ENCODE measurements around the gene SLC8A3. TPM values are rescaled to one million over a fixed set of nuclear protein-coding genes. Genes with fewer than 3 reads are reported as not detected.

SLC8A3 gene
- total RNA-seq, 4 donors from 2014 or later = 0.21 to 0.76 TPM; not detected in 2

- Histone ChIP-seq H3K27me3 (no peaks in the 10 kb centered on the region), H3K27ac (no peak overlapping the region), H3K4me1 (no peaks in the 10 kb centered on the region), H3K4me3 (no peak overlapping the region), H3K36me3 (no peaks in the 10 kb centered on the region), H3K9me3 (no peaks in the 10 kb centered on the region)
- WGBS = 76% methylated on average over 8 of the region's 8 CpGs
- no peak for TF ChIP-seq POLR2A (IDR thresholded peaks at IDR 0.05)
- TF ChIP-seq CTCF (IDR thresholded peaks at IDR 0.05) = no peak
- TF ChIP-seq POLR2AphosphoS5 (IDR thresholded peaks at IDR 0.05) = no peak
- no peak for TF ChIP-seq EP300 (IDR thresholded peaks at IDR 0.05)
- no peak for DNase-seq (ENCODE audit: low spot score in 2 of 2)
Measured at GRCh38 chr14:70171726-70172125, 17.0 kb downstream of the SLC8A3 start.

GRCh38 chr14:70170976-70171375 is 17.8 kb downstream of the SLC8A3 start:
- H3K4me1 ChIP-seq = no peaks in the 10 kb centered on the region
- no peak for DNase-seq (ENCODE audit: low spot score in 2 of 2)
- H3K9me3 ChIP-seq = no peaks in the 10 kb centered on the region
- WGBS = 84% methylated on average over 4 of the region's 4 CpGs
- H3K4me3 ChIP-seq = no peak overlapping the region
- H3K36me3 ChIP-seq = no peaks in the 10 kb centered on the region
- no peak overlapping the region for H3K27ac ChIP-seq
- TF ChIP-seq CTCF (IDR thresholded peaks at IDR 0.05) (no peak), EP300 (IDR thresholded peaks at IDR 0.05) (no peak), POLR2A (IDR thresholded peaks at IDR 0.05) (no peak), POLR2AphosphoS5 (IDR thresholded peaks at IDR 0.05) (no peak)
- no peaks in the 10 kb centered on the region for H3K27me3 ChIP-seq

GRCh38 chr14:70168406-70168805 is 20.3 kb downstream of the SLC8A3 start:
- Histone ChIP-seq H3K36me3 (no peaks in the 10 kb centered on the region), H3K27me3 (no peaks in the 10 kb centered on the region), H3K4me1 (no peaks in the 10 kb centered on the region), H3K9me3 (no peaks in the 10 kb centered on the region), H3K27ac (no peak overlapping the region), H3K4me3 (no peak overlapping the region)
- DNase-seq (ENCODE audit: low spot score in 2 of 2) = no peak
- 84% methylated on average over 4 of the region's 4 CpGs for WGBS
- no peak for TF ChIP-seq POLR2AphosphoS5 (IDR thresholded peaks at IDR 0.05)
- TF ChIP-seq POLR2A (IDR thresholded peaks at IDR 0.05) = no peak
- TF ChIP-seq EP300 (IDR thresholded peaks at IDR 0.05) = no peak
- TF ChIP-seq CTCF (IDR thresholded peaks at IDR 0.05) = no peak

- 96% methylated on average over 9 of the region's 9 CpGs for WGBS
- Histone ChIP-seq H3K27me3 (no peaks in the 10 kb centered on the region), H3K27ac (no peak overlapping the region), H3K4me1 (no peaks in the 10 kb centered on the region), H3K9me3 (no peaks in the 10 kb centered on the region), H3K4me3 (no peak overlapping the region), H3K36me3 (no peaks in the 10 kb centered on the region)
- no peak for DNase-seq (ENCODE audit: low spot score in 2 of 2)
- TF ChIP-seq POLR2AphosphoS5 (IDR thresholded peaks at IDR 0.05) (no peak), POLR2A (IDR thresholded peaks at IDR 0.05) (no peak), CTCF (IDR thresholded peaks at IDR 0.05) (no peak), EP300 (IDR thresholded peaks at IDR 0.05) (no peak)
Measured at GRCh38 chr14:70166530-70167203, 22.1 kb downstream of the SLC8A3 start.

GRCh38 chr14:70162358-70162757 is 26.4 kb downstream of the SLC8A3 start:
- TF ChIP-seq POLR2A (IDR thresholded peaks at IDR 0.05) = no peak
- TF ChIP-seq EP300 (IDR thresholded peaks at IDR 0.05) = no peak
- TF ChIP-seq POLR2AphosphoS5 (IDR thresholded peaks at IDR 0.05) = no peak
- TF ChIP-seq CTCF (IDR thresholded peaks at IDR 0.05) = no peak
- no peak overlapping the region for H3K4me3 ChIP-seq
- H3K27me3 ChIP-seq = no peaks in the 10 kb centered on the region
- no peaks in the 10 kb centered on the region for H3K36me3 ChIP-seq
- no peak overlapping the region for H3K27ac ChIP-seq
- WGBS = 66% methylated on average over 4 of the region's 4 CpGs
- no peaks in the 10 kb centered on the region for H3K4me1 ChIP-seq
- DNase-seq (ENCODE audit: low spot score in 2 of 2) = no peak
- no peaks in the 10 kb centered on the region for H3K9me3 ChIP-seq
